GM20000 (cell line): ENCODE results near the gene CFAP97D2.
"Not testable (repeated sequence)": the region's sequence is repeated elsewhere in the genome, so short reads cannot be mapped to it uniquely, and the experiment has no call there.

Source experiments
- DNase-seq: peaks from one replicate; pipeline ENCODE4 v3.0.0; 2012; ENCODE audit warnings: low spot score
- CTCF ChIP-seq: IDR thresholded peaks from 2 replicates; pipeline ENCODE4 v1.5.1; 2012; ENCODE audit warnings: mild to moderate bottlenecking, control low read depth; ENCODE audit errors: extremely low read depth, missing control alignments

CFAP97D2 gene

GRCh38 chr13:114177245-114178010 lies 1.6 kb upstream of the CFAP97D2 start:
- TF ChIP-seq CTCF, result no peak
- no peak for DNase-seq

- no peak for DNase-seq
- no peak for TF ChIP-seq CTCF
These were observed 6.3 kb downstream of the CFAP97D2 start for GRCh38 chr13:114185182-114185971.

- TF ChIP-seq CTCF, result no peak
- DNase-seq, result no peak
These were observed 15.8 kb downstream of the CFAP97D2 start for GRCh38 chr13:114194853-114195252.

- no peak for DNase-seq
- TF ChIP-seq CTCF, result no peak
These were observed 17.6 kb downstream of the CFAP97D2 start for GRCh38 chr13:114196629-114197028.

GRCh38 chr13:114198556-114198955 lies 19.5 kb downstream of the CFAP97D2 start:
- DNase-seq, result no peak
- no peak for TF ChIP-seq CTCF

- not testable (repeated sequence) for DNase-seq
These were observed 20.5 kb downstream of the CFAP97D2 start for GRCh38 chr13:114199526-114199925.

- no peak for DNase-seq
- TF ChIP-seq CTCF, result no peak
These were observed 20.9 kb downstream of the CFAP97D2 start for GRCh38 chr13:114199954-114200353.
